Measurements from ENCODE around the gene TTC23.

DNA sequence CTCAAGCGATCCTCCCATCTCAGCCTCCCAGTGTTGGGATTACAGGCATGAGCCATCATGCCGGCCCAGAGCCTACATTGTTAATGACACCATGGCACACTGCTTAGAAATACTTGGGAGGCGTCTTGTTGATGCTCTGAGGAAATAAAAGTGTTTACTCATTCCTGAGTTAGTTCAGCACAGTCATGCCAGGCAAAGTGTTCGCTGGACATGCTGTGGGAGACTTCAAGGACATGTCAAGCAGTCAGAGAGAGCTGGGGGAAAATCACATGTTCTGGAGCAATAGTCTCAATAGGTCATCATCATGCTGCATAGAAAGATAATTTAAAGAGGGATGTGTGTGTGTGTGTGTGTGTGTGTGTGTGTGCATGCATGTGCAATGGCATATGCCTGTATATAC is 37.5 kb downstream of the TTC23 start:
- TF ChIP-seq POLR2A (IDR thresholded peaks at IDR 0.05; ENCODE audit: low read depth, low read length), result no peak
- TF ChIP-seq POLR2AphosphoS5 (IDR thresholded peaks at IDR 0.05; ENCODE audit: low read depth, low read length), result no peak
- no peak for TF ChIP-seq TAF1 (IDR thresholded peaks at IDR 0.05; ENCODE audit: borderline replicate concordance, low read depth, low read length)

All from GM12892 (cell line).